DND-41 (cell line): ENCODE data around the gene ANTKMT.

Source experiments
- CTCF ChIP-seq: IDR thresholded peaks from 2 replicates; pipeline ENCODE4 v1.5.1; 2012; ENCODE audit warnings: borderline replicate concordance, low read length, moderate library complexity, mild to moderate bottlenecking; ENCODE audit not compliant: poor library complexity, severe bottlenecking; ENCODE audit errors: extremely low read depth
- EZH2 ChIP-seq: IDR thresholded peaks from 3 replicates; pipeline ENCODE4 v1.6.1; 2012; ENCODE audit warnings: borderline replicate concordance, low read depth, mild to moderate bottlenecking, moderate library complexity, low read length, inconsistent platforms; ENCODE audit not compliant: severe bottlenecking

DNA sequence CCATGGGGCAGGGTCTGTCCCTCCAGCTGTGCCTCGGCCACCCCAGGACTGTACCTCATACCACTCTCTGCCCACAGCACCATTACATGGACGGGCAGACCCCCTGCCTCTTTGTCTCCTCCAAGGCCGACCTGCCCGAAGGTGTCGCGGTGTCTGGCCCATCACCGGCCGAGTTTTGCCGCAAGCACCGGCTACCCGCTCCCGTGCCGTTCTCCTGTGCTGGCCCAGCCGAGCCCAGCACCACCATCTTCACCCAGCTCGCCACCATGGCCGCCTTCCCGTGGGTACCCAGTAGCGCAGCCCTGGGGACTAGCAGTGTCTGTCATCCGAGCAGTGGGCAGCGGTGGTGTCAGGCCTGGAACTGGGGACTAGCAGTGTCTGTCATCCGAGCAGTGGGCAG, 48.1 kb upstream of the ANTKMT start:
- TF ChIP-seq EZH2 (no peak), CTCF (no peak)
